GM19467 (cell line): Measurements from ENCODE around the gene EXOC2.

ENCODE experiments used
- ATAC-seq: cut with Tn5 transposase; IDR thresholded peaks from one replicate; pipeline ENCODE4 v1.9.1; 2021; ENCODE audit warnings: mild to moderate bottlenecking, moderate library complexity; ENCODE audit not compliant: unreplicated experiment

The EXOC2 gene

GRCh38 chr6:540490-540889 is 152.4 kb downstream of the EXOC2 start:
- ATAC-seq: no peak

GRCh38 chr6:537114-537513 is 155.8 kb downstream of the EXOC2 start:
- ATAC-seq: no peak

- no peak for ATAC-seq
Measured at GRCh38 chr6:530425-530824, 162.5 kb downstream of the EXOC2 start.

- no peak for ATAC-seq
Measured at GRCh38 chr6:528989-529388, 163.9 kb downstream of the EXOC2 start.

- no peak for ATAC-seq
Measured at GRCh38 chr6:527989-528673, 164.8 kb downstream of the EXOC2 start.

- ATAC-seq: no peak
Measured at GRCh38 chr6:524803-525202, 168.1 kb downstream of the EXOC2 start.

- no peak for ATAC-seq
Measured at GRCh38 chr6:520820-521219, 172.1 kb downstream of the EXOC2 start.

- no peak for ATAC-seq
Measured at GRCh38 chr6:518218-518617, 174.7 kb downstream of the EXOC2 start.

- no peak for ATAC-seq
Measured at GRCh38 chr6:516213-516612, 176.7 kb downstream of the EXOC2 start.

GRCh38 chr6:515267-515666 is 177.7 kb downstream of the EXOC2 start:
- ATAC-seq: no peak

GRCh38 chr6:514396-514978 is 178.5 kb downstream of the EXOC2 start:
- no peak for ATAC-seq

GRCh38 chr6:513961-514360 is 179.0 kb downstream of the EXOC2 start:
- ATAC-seq: no peak

GRCh38 chr6:513058-513457 is 179.9 kb downstream of the EXOC2 start:
- ATAC-seq: no peak

GRCh38 chr6:511488-512137 is 181.3 kb downstream of the EXOC2 start:
- ATAC-seq: no peak

GRCh38 chr6:509676-510075 is 183.3 kb downstream of the EXOC2 start:
- no peak for ATAC-seq

GRCh38 chr6:508614-509013 is 184.3 kb downstream of the EXOC2 start:
- no peak for ATAC-seq

- no peak for ATAC-seq
Measured at GRCh38 chr6:508006-508405, 184.9 kb downstream of the EXOC2 start.

- no peak for ATAC-seq
Measured at GRCh38 chr6:506920-507622, 185.9 kb downstream of the EXOC2 start.

GRCh38 chr6:506508-506907 is 186.4 kb downstream of the EXOC2 start:
- no peak for ATAC-seq

GRCh38 chr6:505374-505773 is 187.6 kb downstream of the EXOC2 start:
- ATAC-seq: no peak

GRCh38 chr6:504446-504980 is 188.4 kb downstream of the EXOC2 start:
- ATAC-seq: no peak
